ENCODE measurements around the gene NCAPG.

DNA sequence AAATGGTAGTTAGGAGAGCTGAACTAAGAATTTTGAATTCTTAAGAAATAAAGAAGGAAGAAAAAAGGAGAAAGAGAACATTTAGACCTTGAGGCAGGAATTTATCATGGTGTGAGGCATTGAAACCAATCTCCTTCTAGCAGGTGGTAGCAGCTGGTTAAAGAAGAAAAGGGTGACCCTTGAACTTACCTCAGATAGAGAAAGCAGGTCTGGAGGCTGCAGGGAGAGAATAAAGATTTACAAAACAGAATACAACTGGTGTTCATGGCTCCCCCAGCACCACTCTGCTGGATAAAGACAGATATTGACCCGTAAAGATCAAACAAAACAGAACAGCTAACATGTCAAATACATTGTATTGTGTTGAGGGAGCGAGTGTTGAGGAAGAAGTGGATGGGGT is 56.0 kb downstream of the NCAPG start:
- TF ChIP-seq, protein P1, sequence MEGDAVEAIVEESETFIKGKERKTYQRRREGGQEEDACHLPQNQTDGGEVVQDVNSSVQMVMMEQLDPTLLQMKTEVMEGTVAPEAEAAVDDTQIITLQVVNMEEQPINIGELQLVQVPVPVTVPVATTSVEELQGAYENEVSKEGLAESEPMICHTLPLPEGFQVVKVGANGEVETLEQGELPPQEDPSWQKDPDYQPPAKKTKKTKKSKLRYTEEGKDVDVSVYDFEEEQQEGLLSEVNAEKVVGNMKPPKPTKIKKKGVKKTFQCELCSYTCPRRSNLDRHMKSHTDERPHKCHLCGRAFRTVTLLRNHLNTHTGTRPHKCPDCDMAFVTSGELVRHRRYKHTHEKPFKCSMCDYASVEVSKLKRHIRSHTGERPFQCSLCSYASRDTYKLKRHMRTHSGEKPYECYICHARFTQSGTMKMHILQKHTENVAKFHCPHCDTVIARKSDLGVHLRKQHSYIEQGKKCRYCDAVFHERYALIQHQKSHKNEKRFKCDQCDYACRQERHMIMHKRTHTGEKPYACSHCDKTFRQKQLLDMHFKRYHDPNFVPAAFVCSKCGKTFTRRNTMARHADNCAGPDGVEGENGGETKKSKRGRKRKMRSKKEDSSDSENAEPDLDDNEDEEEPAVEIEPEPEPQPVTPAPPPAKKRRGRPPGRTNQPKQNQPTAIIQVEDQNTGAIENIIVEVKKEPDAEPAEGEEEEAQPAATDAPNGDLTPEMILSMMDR (conservative IDR thresholded peaks at IDR 0.05; ENCODE audit: low read length) = no peak
- no peak for TF ChIP-seq EZH2phosphoT487 (IDR thresholded peaks at IDR 0.05; ENCODE audit: borderline replicate concordance)

Measured in Loucy (cell line).